Hepatocyte (in vitro differentiated cells): Measurements from ENCODE around the gene GSTM5.
"Not testable (repeated sequence)": the region's sequence is repeated elsewhere in the genome, so short reads cannot be mapped to it uniquely, and the experiment has no call there.

Source experiments
- EZH2 ChIP-seq: fragments of 200-600 bp; sonication (generic); IDR thresholded peaks from 2 replicates; pipeline ENCODE4 v1.6.1; 2016; ENCODE audit warnings: antibody characterized with exemption, mild to moderate bottlenecking, borderline replicate concordance
- TF ChIP-seq, protein P1 (sequence below): fragments of 200-600 bp; sonication (generic); IDR thresholded peaks from 2 replicates; pipeline ENCODE4 v1.5.1; 2016; ENCODE audit warnings: antibody characterized with exemption, mild to moderate bottlenecking; ENCODE audit not compliant: poor library complexity

DNA sequence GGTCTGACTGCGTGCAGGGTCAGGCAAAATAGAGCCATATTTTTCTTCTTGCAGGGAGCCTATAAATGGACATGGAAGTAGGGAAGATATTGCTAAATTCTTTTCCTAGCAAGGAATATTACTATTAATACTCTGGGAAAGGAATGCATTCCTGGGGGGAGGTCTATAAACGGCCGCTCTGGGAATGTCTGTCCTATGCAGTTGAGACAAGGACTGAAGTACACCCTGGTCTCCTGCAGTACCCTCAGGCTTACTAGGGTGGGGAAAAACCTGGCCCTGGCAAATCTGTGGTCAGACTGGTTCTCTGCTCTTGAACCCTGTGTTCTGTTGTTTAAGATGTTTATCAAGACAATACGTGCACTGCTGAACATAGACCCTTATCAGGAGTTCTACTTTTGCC lies 3.1 kb upstream of the GSTM5 start:
- TF ChIP-seq, protein P1, sequence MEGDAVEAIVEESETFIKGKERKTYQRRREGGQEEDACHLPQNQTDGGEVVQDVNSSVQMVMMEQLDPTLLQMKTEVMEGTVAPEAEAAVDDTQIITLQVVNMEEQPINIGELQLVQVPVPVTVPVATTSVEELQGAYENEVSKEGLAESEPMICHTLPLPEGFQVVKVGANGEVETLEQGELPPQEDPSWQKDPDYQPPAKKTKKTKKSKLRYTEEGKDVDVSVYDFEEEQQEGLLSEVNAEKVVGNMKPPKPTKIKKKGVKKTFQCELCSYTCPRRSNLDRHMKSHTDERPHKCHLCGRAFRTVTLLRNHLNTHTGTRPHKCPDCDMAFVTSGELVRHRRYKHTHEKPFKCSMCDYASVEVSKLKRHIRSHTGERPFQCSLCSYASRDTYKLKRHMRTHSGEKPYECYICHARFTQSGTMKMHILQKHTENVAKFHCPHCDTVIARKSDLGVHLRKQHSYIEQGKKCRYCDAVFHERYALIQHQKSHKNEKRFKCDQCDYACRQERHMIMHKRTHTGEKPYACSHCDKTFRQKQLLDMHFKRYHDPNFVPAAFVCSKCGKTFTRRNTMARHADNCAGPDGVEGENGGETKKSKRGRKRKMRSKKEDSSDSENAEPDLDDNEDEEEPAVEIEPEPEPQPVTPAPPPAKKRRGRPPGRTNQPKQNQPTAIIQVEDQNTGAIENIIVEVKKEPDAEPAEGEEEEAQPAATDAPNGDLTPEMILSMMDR: not testable (repeated sequence)
- not testable (repeated sequence) for TF ChIP-seq EZH2
